HT1080 (cell line): Measurements from ENCODE around the gene C2CD4C. TPM values are rescaled to one million over a fixed set of nuclear protein-coding genes. Genes with fewer than 3 reads are reported as not detected.
"Not testable (repeated sequence)": the region's sequence is repeated elsewhere in the genome, so short reads cannot be mapped to it uniquely, and the experiment has no call there.

Experiments used
- DNase-seq: peaks from one replicate; pipeline ENCODE4 v3.0.0-alpha.2; 2015; ENCODE audit warnings: low read depth
- polyA plus RNA-seq, 2 experiments: library from polyadenylated mRNA; depleted of rRNA; stranded (reverse); fragments of >200 nt; gene quantifications; 2 replicates each; pipeline ENCODE4 v1.2.3, GENCODE V29; 2015
- total RNA-seq: library from RNA; depleted of rRNA; stranded (reverse); fragments of >200 nt; shearing (Covaris generic); gene quantifications from 2 replicates; pipeline ENCODE4 v1.2.3, GENCODE V29; 2014; rRNA removed

The C2CD4C gene
- total RNA-seq, result 0.40 and 0.69 TPM in 2 replicates
- 0.29 and 0.38 TPM in 2 replicates for polyA plus RNA-seq (2015; cell fraction: cytosol; rRNA removed)
- 1.3 and 2.4 TPM in 2 replicates for polyA plus RNA-seq (2015; cell fraction: nucleus; rRNA removed)

GRCh38 chr19:408902-409515 is at the start of gene C2CD4C:
Gene C2CD4C, minus strand, starts transcription at chr19:409147. Its CDS starts 786 bp downstream, at chr19:408361.
- DNase-seq, result no peak

GRCh38 chr19:458091-459042 is 49.4 kb upstream of the C2CD4C start:
- no peak for DNase-seq

- DNase-seq, result no peak
Observed at GRCh38 chr19:457636-458035, 48.7 kb upstream of the C2CD4C start.

GRCh38 chr19:456547-457110 is 47.7 kb upstream of the C2CD4C start:
- no peak for DNase-seq

GRCh38 chr19:455851-456546 is 47.1 kb upstream of the C2CD4C start:
- no peak for DNase-seq

GRCh38 chr19:455031-455705 is 46.2 kb upstream of the C2CD4C start:
- DNase-seq, result no peak

- no peak for DNase-seq
Observed at GRCh38 chr19:453606-454005, 44.7 kb upstream of the C2CD4C start.

GRCh38 chr19:452829-453228 is 43.9 kb upstream of the C2CD4C start:
- no peak for DNase-seq

GRCh38 chr19:450912-451481 is 42.0 kb upstream of the C2CD4C start:
- not testable (repeated sequence) for DNase-seq

- no peak for DNase-seq
Observed at GRCh38 chr19:449916-450315, 41.0 kb upstream of the C2CD4C start.

- no peak for DNase-seq
Observed at GRCh38 chr19:447816-448560, 39.0 kb upstream of the C2CD4C start.

GRCh38 chr19:447064-447426 is 38.1 kb upstream of the C2CD4C start:
- DNase-seq, result no peak

- DNase-seq, result no peak
Observed at GRCh38 chr19:444677-445210, 35.8 kb upstream of the C2CD4C start.

- DNase-seq, result no peak
Observed at GRCh38 chr19:443005-443404, 34.1 kb upstream of the C2CD4C start.

- DNase-seq, result no peak
Observed at GRCh38 chr19:442085-442484, 33.1 kb upstream of the C2CD4C start.

- DNase-seq, result no peak
Observed at GRCh38 chr19:441213-441836, 32.4 kb upstream of the C2CD4C start.

- no peak for DNase-seq
Observed at GRCh38 chr19:440391-441212, 31.7 kb upstream of the C2CD4C start.
